Posterior cingulate gyrus (tissue), 11 donors: Measurements from ENCODE around the gene KCNJ10.

ENCODE experiments used
- DNase-seq, 10 donors: peaks; one replicate each; pipeline versions ENCODE4 v3.0.0 to v3.0.0-alpha.2; 2020 to 2021; ENCODE audit warnings: mixed read lengths in 3 of 10
- intact Hi-C: fragments of 100-400 bp; cut with DNase I; formaldehyde crosslinking; loops from one replicate; pipeline ENCODE4 v1.15.1; 2023

KCNJ10 gene

DNA sequence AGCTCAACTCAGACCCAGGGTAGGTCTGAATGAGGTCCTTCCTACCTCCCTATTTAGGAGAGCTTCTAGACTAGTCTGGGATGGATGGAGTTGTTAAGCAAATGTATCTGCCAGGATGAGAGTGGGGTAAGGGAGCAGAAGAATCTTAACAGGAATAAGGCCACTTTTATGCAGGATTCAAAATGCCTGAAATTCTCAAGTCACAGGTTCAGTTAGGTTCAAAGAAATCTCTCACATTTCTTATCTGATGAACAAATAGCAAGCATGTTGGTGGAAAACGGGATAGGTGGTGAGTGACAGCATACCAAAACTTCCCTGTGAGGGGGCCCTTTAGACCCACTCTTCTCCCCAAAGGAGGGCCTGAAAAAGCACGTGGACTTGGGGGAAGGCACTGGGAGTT is 118.9 kb downstream of the KCNJ10 start:
- intact Hi-C loops = no loop called here
- DNase-seq = peak in 1 of 10 donors; percentile 22

DNA sequence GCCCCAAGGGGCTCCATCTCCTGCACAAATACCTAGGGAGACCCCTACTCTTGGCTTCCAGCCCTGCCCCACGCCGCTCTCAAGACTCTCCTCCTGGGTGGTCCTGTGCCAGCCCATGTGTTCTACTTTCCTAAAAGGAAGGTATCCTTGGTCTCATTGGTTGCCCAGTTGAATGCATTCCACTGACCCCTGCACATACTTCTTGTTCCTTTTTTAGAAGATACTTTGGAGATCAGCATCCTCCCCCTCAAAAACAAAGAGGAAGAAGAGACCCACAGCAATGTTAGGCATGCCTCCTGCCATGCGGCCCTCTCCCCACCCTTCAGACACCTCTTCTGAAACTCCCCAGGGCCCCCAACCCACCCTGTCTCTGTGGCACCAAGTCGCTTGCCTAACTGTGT is 120.0 kb downstream of the KCNJ10 start:
- DNase-seq = peak in 1 of 10 donors; percentile 29
- intact Hi-C loops = no loop called here

DNA sequence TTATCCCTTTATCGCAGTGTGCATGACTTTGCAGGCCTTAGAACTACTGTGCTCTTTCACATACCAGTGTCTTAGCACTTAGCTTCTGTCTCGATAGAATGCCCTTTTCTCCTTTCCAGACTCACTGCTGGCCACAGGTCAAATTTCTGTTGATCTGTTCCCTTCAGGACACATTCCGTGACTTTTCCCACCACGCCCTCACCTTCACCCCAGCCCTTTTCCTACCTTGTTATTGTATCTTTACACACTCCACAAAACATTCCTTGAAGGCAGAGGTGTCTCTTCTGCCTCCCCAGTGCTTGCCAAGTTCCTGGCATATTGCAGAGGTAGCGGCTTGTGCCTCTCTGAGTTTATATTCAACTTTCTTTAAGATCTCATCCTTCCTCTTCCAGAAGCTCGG is 120.8 kb downstream of the KCNJ10 start:
- no peak for DNase-seq
- intact Hi-C loops = no loop called here
